LNCaP clone FGC (cell line): ENCODE measurements around the gene ZNF169.
"Not testable (repeated sequence)": the region's sequence is repeated elsewhere in the genome, so short reads cannot be mapped to it uniquely, and the experiment has no call there.

Source experiments
- DNase-seq: peaks from one replicate; pipeline ENCODE4 v3.0.0-alpha.2; 2011; ENCODE audit warnings: low read depth
- H3K4me3 ChIP-seq: 2 replicates; pipeline ENCODE4 v1.5.1; 2011; ENCODE audit warnings: mild to moderate bottlenecking, low read depth, low read length, control low read depth
- TF ChIP-seq, protein P1 (sequence below): IDR thresholded peaks from 2 replicates; pipeline ENCODE4 v1.5.1; 2012; ENCODE audit warnings: mild to moderate bottlenecking; ENCODE audit not compliant: control insufficient read depth, insufficient read depth; ENCODE audit errors: extremely low read depth

The ZNF169 gene

DNA sequence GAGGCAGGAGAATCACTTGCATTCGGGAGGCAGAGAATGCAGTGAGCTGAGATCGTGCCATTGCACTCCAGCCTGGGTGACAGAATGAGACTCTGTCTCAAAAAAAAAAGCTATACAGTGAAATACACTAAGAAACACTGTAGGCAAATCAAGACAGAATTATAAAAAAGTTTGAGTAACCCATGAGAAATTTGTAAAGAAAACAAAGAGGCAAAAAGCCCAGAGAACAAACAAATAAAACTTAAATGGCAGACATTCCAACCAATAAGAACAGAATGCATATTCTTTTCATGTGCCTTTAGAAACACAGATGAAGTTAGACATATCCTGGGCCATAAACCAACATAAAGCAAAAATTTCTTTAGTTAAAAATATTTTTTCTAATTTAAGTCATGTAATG lies 30.6 kb downstream of the ZNF169 start:
- TF ChIP-seq, protein P1, sequence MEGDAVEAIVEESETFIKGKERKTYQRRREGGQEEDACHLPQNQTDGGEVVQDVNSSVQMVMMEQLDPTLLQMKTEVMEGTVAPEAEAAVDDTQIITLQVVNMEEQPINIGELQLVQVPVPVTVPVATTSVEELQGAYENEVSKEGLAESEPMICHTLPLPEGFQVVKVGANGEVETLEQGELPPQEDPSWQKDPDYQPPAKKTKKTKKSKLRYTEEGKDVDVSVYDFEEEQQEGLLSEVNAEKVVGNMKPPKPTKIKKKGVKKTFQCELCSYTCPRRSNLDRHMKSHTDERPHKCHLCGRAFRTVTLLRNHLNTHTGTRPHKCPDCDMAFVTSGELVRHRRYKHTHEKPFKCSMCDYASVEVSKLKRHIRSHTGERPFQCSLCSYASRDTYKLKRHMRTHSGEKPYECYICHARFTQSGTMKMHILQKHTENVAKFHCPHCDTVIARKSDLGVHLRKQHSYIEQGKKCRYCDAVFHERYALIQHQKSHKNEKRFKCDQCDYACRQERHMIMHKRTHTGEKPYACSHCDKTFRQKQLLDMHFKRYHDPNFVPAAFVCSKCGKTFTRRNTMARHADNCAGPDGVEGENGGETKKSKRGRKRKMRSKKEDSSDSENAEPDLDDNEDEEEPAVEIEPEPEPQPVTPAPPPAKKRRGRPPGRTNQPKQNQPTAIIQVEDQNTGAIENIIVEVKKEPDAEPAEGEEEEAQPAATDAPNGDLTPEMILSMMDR = no peak
- DNase-seq = peak; percentile 41
- no peak overlapping the region for H3K4me3 ChIP-seq

DNA sequence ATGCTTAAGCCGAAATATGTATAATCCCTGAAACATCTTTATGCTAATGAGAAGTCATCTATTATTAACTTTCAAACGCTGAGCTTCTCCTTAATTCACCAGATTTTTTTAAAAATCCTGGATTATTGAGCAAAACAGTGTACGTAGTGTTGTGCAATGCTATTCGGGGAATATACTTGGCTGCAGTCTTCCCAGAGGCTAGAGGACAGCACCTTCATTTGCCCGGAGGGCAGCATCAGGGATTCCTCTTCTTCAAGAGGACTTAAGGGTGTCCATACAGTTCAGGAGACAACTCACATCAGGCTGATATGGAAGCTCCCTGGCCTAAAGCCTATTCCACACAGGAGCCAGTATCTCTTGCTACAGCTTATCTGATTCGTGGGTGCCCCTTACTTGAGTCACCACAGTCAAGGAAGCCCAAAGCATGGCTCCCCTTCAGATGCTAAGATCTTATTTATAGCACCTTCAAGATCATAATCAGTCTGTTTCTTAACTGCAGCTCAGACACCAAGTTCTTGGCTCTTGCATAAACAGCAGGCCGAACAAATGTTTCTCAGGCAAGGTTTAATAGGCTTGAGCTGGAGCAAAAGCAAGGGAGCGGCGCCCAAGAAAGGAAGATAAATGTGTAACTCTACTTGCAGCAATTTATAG lies 40.0 kb downstream of the ZNF169 start:
- DNase-seq = no peak
- no peak overlapping the region for H3K4me3 ChIP-seq
- TF ChIP-seq, protein P1 = no peak

GRCh38 chr9:94300470-94301301 lies 41.6 kb downstream of the ZNF169 start:
- DNase-seq = no peak
- TF ChIP-seq, protein P1 = no peak
- no peak overlapping the region for H3K4me3 ChIP-seq

- TF ChIP-seq, protein P1 = no peak
- no peak for DNase-seq
- no peak overlapping the region for H3K4me3 ChIP-seq
Observed at GRCh38 chr9:94301583-94301982, 42.5 kb downstream of the ZNF169 start.

DNA sequence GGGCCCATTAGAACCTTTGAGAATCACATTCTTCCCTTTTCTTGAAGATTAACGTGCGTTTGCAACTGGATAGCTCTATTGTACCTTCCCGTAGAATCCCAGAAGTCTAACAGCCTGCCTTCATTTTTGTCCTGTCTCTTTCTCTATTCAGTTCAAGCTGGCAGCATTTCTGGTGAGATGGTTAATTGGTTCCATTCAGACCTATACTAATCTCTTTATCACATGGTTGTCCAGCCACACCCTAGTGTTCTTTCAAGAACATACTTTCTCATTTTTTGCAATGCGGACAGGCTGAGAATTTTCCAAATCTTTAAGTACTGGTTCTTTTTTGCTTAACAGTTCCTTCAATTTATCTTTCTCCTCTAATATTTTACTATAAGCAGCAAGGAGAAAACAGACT lies 43.3 kb downstream of the ZNF169 start:
- no peak for DNase-seq
- H3K4me3 ChIP-seq = no peak overlapping the region
- TF ChIP-seq, protein P1 = no peak

GRCh38 chr9:94303321-94303720 lies 44.2 kb downstream of the ZNF169 start:
- TF ChIP-seq, protein P1 = no peak
- no peak overlapping the region for H3K4me3 ChIP-seq
- DNase-seq = no peak

GRCh38 chr9:94315034-94315984 lies 56.2 kb downstream of the ZNF169 start:
- not testable (repeated sequence) for H3K4me3 ChIP-seq, DNase-seq

GRCh38 chr9:94316236-94316635 lies 57.1 kb downstream of the ZNF169 start:
- H3K4me3 ChIP-seq, DNase-seq: not testable (repeated sequence)

- DNase-seq, H3K4me3 ChIP-seq: not testable (repeated sequence)
Observed at GRCh38 chr9:94317949-94318657, 59.0 kb downstream of the ZNF169 start.
